ENCODE results near the gene MYOZ3. TPM values are rescaled to one million over a fixed set of nuclear protein-coding genes. Genes with fewer than 3 reads are reported as not detected.

Gene MYOZ3
- total RNA-seq (2022; extraction: Qiagen RNA extraction; ENCODE audit: low read depth): 0.05 to 0.25 TPM in 2 of 5 replicates, not detected in the others

DNA sequence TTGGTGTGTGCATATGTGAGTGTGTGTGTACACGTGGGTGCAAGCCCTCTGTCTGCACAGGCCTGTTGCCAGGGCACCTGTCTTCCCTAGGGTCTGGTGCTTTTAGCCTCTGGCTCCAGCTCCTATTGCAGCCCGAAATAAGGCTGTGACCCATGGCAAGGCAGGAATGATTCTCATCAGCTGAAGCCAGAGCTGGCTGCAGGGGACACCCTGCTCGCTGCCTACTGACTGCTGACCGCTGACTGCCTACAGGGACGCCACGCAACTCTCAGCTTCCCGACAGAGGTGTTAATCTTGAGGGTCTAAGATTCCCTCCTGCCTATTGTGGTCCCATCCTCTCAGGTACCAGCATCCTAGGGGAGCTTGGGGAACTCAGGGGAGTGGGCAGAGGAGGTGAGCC is at the start of gene MYOZ3:
Gene MYOZ3, plus strand, starts transcription at position 166 of the 400 bp plus-strand sequence. CDS start 1,691 bp downstream, outside the sequence.

DNA sequence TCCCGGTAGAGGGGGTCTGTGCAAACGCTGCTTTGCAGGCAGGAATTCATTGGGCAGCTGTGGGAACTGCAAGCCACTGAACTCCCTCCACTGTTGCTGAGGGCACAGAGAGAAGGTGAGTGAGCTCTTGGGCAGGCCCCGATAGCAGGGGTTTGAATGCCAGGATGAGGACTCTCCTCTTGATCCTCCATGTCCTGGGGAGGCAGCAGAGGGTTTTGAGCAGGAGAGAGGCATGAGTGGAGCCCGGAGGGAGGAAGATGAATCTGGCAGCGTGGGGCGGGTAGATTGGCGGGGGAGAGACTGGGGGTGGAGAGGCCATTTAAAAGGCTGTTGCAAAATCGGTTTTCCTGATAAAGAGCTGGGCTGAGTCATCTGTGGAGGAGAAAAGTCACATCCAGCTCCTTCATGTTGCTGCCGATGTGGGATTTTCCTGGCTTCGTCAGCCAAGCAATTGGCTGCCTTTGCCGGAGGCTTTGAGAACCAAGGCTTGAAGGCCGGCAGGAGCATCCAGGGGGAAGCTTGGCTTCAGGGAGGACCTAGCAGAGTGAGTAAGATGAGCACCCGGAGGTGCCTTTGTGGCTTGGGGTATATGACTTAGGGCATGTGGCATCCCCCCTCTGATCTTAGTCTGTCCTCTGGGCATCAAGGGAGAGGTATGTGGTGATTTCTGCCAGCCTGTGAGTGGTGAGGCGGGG is 20.6 kb upstream of the MYOZ3 start, which contains the start of gene SYNPO:
Gene SYNPO, plus strand, starts transcription at position 350 of the 695 bp plus-strand sequence. CDS start 7,616 bp downstream, outside the sequence.

DNA sequence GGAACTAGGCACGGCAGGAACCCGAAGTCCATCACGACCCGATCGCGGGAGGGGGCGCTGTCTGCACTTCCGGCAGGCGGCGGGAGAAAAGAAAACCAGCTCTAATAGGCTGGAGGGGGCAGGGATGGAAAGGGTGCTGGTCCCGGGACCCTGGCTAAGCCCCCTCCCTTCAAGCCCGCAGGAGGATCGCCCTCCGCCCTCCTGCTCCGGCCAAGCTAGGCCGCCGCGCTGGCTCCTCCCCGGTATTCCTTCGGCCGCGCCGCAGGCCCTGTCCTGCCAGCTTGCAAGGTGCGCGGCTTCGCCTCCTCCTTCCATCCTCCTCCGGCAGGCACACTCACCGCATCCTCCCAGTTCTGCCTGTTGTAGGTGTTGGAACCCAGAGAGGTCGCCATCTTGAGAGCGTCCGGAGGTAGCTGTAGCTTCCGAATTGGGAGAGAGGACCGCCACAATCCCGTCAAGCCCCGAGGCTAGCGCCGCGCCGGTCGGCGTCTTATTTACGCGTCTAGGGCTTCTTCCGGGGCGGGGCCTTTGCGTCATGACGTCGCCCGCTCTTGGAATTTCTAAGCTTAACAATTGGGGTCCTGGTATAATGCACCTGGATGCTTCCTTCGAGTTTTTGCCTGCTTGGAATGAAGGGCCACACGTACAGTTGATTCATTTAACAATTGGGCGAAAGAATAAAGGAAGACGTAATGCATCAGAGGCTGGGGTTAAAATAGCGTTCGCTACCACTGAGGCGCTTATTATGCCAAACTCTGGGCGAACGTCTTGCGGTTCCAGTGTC is 39.7 kb downstream of the MYOZ3 start, which contains the start of gene RBM22:
Gene RBM22, minus strand, starts transcription at position 469 of the 784 bp plus-strand sequence. Its CDS starts 77 bp downstream, at position 392.

Other genes with a start within 250 kb of the MYOZ3 start
- gene CD74, start 248.3 kb upstream of the MYOZ3 start, total RNA-seq (2022; extraction: Qiagen RNA extraction; ENCODE audit: low read depth): not detected in 5 replicates
- gene RPS14, start 211.5 kb upstream of the MYOZ3 start, total RNA-seq (2022; extraction: Qiagen RNA extraction; ENCODE audit: low read depth): 2,822 to 3,025 TPM (median 2,935 TPM) in 5 replicates
- gene NDST1, start 153.1 kb upstream of the MYOZ3 start, total RNA-seq (2022; extraction: Qiagen RNA extraction; ENCODE audit: low read depth): 44.1 to 72.1 TPM (median 55.8 TPM) in 5 replicates
- 20.6 to 28.6 TPM (median 26.2 TPM) in 5 replicates for gene SYNPO, start 20.6 kb upstream of the MYOZ3 start, total RNA-seq (2022; extraction: Qiagen RNA extraction; ENCODE audit: low read depth)
- gene RBM22, start 39.8 kb downstream of the MYOZ3 start, total RNA-seq (2022; extraction: Qiagen RNA extraction; ENCODE audit: low read depth): 46.5 to 55.1 TPM (median 47.1 TPM) in 5 replicates
- 17.4 to 19.1 TPM (median 18.7 TPM) in 5 replicates for gene DCTN4, start 97.8 kb downstream of the MYOZ3 start, total RNA-seq (2022; extraction: Qiagen RNA extraction; ENCODE audit: low read depth)
- 3.4 to 4.1 TPM (median 4.0 TPM) in 5 replicates for gene SMIM3, start 117.5 kb downstream of the MYOZ3 start, total RNA-seq (2022; extraction: Qiagen RNA extraction; ENCODE audit: low read depth)
- 0.06 to 0.37 TPM (median 0.15 TPM) in 3 of 5 replicates, not detected in the others for gene IRGM, start 185.3 kb downstream of the MYOZ3 start, total RNA-seq (2022; extraction: Qiagen RNA extraction; ENCODE audit: low read depth)
- 1.4 to 2.8 TPM (median 2.5 TPM) in 5 replicates for gene ZNF300, start 243.7 kb downstream of the MYOZ3 start, total RNA-seq (2022; extraction: Qiagen RNA extraction; ENCODE audit: low read depth)

Measured in A549 treated with RU486 at 1 μM for 4 hours (cell line).